Rectal smooth muscle tissue (tissue), 1 donor: ENCODE data around the gene EFCAB11.

Source experiments
- H3K27ac ChIP-seq: one replicate; pipeline ENCODE4 v1.7.0; 2013; ENCODE audit warnings: low read depth, low read length, inconsistent platforms
- H3K27me3 ChIP-seq: one replicate; pipeline ENCODE4 v1.7.0; 2013; ENCODE audit warnings: low read length; ENCODE audit not compliant: control insufficient read depth, insufficient read depth
- H3K36me3 ChIP-seq: one replicate; pipeline ENCODE4 v1.7.0; 2013; ENCODE audit warnings: low read length; ENCODE audit not compliant: control insufficient read depth, insufficient read depth
- H3K4me1 ChIP-seq: one replicate; pipeline ENCODE4 v1.7.0; 2013; ENCODE audit warnings: low read length; ENCODE audit not compliant: control insufficient read depth, insufficient read depth
- H3K4me3 ChIP-seq: one replicate; pipeline ENCODE4 v1.7.0; 2013; ENCODE audit warnings: low read length
- H3K9ac ChIP-seq: one replicate; pipeline ENCODE4 v1.7.0; 2013; ENCODE audit warnings: low read length

EFCAB11 gene

DNA sequence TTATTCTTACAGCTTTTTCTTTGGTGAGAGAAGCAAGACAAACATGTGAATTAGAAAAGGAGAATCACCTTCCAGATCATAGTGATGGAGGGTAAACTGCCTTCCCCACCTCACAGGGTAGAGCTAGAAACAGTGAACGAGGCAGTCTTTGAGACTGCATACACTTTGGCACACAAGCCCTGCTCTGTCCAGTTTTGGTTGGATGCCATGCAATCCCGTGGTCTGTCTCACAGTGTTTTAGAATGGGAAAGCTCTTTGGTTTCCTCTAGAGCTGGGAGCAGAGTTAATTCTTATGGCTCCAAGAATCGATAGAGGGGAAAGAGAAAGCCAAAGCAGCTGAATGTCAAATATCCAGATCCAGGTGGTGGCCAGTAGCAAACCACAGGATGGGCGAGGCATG, 23.1 kb upstream of the EFCAB11 start:
- Histone ChIP-seq H3K27me3 (no peaks in the 10 kb centered on the region), H3K4me3 (no peak overlapping the region), H3K4me1 (no peaks in the 10 kb centered on the region), H3K36me3 (peaks cover 9% of the 10 kb centered on the region), H3K27ac (no peak overlapping the region), H3K9ac (no peak overlapping the region)

DNA sequence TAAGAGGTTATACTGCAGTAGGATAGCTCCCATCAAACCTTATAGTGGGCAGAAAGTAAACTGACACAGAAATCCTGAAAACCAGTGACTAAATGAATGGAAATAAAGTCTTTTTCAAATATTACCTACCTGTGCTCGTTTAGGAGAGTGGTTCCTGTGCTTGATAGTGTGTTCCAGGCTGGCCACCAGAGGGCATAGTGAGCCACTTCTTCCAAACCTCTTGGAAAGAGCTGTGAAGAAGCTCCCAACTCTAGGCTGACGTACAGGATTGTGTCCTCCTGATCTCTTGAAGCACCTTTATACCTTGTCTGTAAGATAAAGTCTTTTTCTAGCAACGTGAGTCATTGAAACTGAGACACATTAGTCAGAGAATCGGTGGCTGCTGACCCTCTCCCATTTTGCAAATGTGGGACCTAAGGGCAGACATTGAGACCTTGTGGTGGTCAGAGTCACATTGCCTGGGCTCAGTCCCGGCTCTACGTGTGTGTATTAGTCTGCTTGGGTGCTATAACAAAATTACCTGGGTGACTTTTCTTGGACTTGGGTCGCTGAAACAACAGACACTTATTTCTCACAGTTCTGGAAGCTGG, 18.8 kb upstream of the EFCAB11 start:
- Histone ChIP-seq H3K27me3 (no peaks in the 10 kb centered on the region), H3K27ac (no peak overlapping the region), H3K4me1 (no peaks in the 10 kb centered on the region), H3K9ac (no peak overlapping the region), H3K4me3 (no peak overlapping the region), H3K36me3 (peaks cover 19% of the 10 kb centered on the region)

DNA sequence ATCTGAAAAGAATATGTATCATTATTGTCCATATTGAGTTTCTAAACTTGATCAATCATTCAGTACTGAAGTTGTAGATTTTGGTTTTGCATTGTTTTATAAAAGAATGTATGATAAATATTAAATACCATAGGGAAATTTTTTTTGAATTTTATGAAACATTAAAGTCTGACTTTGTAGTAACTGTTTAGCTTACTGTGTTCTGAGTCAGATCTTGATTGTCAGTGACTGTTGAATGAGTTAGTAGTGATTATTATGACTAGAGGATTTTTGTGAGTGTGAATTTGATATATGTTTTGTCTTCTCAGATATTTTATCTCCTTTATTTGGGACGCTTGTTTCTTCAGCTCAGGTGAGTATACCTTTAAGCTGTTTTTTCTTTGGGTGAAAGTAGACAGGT, 11.3 kb upstream of the EFCAB11 start:
- no peak overlapping the region for H3K9ac ChIP-seq
- H3K4me3 ChIP-seq, result no peak overlapping the region
- no peaks in the 10 kb centered on the region for H3K4me1 ChIP-seq
- peaks cover 15% of the 10 kb centered on the region for H3K36me3 ChIP-seq
- no peak overlapping the region for H3K27ac ChIP-seq
- H3K27me3 ChIP-seq, result no peaks in the 10 kb centered on the region

DNA sequence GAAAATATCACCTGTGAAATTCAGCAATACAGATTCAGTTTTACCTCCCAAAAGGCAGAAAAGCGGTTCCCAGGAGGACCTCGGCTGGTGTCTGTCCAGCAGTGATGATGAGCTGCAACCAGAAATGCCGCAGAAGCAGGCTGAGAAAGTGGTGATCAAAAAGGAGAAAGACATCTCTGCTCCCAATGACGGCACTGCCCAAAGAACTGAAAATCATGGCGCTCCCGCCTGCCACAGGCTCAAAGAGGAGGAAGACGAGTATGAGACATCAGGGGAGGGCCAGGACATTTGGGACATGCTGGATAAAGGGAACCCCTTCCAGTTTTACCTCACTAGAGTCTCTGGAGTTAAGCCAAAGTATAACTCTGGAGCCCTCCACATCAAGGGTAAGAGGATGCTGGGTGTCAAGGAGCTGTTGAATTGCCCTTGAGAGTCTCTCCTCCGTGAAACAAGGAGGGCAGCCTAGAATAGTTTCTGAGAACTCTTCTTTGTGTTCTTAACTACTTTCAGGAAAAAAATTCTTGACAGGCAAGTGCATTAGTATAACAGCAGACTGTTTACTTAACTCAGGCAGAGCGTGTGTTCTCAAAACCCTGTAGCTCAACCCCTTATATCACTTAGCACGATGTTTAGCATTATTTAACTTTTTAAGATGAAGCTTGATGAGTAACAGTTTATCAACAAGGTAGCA, 8.9 kb upstream of the EFCAB11 start:
- peaks cover 7% of the 10 kb centered on the region for H3K36me3 ChIP-seq

DNA sequence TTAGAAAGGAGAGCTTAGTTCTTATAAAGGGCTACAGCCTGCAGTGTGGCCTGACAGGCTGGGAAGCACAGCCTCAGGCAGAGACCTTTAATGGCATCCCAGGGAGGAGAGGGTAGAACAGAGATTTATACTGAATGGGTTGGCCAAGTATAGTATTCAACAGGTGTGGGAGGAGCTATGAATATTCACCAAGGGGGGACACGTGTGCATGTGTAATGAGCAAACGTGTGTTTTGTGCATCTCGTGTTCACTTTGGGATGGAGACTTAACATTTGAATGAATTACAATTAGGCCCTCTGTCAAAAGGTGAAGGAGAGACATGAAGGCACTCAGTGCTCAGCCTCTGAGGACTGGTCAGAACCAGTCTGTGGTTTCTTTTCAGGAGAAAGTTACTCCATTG, 6.4 kb upstream of the EFCAB11 start:
- peaks cover 2% of the 10 kb centered on the region for H3K36me3 ChIP-seq
- H3K27me3 ChIP-seq, result no peaks in the 10 kb centered on the region
- no peak overlapping the region for H3K27ac ChIP-seq

More for the DNA sequence above, 8.9 kb upstream of the EFCAB11 start:
- Histone ChIP-seq H3K9ac (no peak overlapping the region), H3K4me3 (no peak overlapping the region), H3K4me1 (no peaks in the 10 kb centered on the region), H3K27ac (no peak overlapping the region), H3K27me3 (no peaks in the 10 kb centered on the region)

DNA sequence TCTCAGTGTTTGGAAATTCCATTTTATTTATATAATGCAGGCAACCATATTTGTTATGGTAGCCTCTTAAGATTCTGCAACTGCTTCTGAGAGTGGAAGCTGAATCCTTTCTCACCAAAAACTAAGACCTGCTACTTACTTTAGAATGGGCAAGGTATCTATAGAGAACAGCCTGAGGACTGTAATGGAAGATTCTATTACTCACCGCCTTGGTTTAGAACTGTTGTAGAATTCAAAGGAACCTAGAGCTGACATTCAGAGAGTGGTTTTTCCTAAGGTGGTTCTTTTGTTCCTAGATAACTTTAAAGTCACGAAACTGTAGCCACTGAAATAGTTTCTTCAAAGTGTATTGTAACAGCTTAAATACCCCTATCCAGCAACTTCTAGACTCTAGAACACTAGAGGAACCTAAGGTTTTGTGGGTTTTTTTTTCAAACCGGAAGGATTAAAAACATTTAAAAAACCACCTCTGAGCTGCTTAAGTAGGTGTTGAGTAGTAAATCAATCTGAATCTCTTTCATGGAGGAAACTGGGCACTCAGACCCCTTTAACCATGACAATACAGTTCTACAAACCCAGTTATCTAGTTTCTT, 5.4 kb upstream of the EFCAB11 start:
- Histone ChIP-seq H3K27ac (no peak overlapping the region), H3K4me3 (no peak overlapping the region)

More for the DNA sequence above, 6.4 kb upstream of the EFCAB11 start:
- H3K4me1 ChIP-seq, result no peaks in the 10 kb centered on the region
- H3K9ac ChIP-seq, result no peak overlapping the region
- H3K4me3 ChIP-seq, result no peak overlapping the region

DNA sequence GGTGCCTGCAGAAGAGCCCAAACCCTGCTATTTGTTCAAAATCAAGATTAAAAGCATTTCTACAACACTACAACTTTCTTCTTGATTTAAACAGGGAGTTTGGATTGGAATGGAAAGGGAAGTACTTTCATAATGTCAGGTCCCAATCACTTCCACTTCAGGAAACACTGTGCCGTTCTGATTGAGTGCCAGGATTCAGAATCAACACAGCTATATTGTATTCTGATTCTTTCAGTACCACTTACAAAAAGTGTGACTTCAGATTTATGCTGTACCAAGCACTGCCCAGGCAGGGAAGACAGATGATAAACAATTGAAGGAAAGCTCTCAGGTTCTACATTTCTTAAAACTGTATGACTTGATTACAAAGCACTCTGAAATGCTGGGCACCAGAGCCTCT, 4.4 kb upstream of the EFCAB11 start:
- no peak overlapping the region for H3K9ac ChIP-seq
- no peaks in the 10 kb centered on the region for H3K27me3 ChIP-seq
- no peak overlapping the region for H3K4me3 ChIP-seq
- peaks cover 2% of the 10 kb centered on the region for H3K36me3 ChIP-seq
- no peaks in the 10 kb centered on the region for H3K4me1 ChIP-seq
- no peak overlapping the region for H3K27ac ChIP-seq

More for the DNA sequence above, 5.4 kb upstream of the EFCAB11 start:
- Histone ChIP-seq H3K9ac (no peak overlapping the region), H3K27me3 (no peaks in the 10 kb centered on the region), H3K4me1 (no peaks in the 10 kb centered on the region), H3K36me3 (peaks cover 2% of the 10 kb centered on the region)

DNA sequence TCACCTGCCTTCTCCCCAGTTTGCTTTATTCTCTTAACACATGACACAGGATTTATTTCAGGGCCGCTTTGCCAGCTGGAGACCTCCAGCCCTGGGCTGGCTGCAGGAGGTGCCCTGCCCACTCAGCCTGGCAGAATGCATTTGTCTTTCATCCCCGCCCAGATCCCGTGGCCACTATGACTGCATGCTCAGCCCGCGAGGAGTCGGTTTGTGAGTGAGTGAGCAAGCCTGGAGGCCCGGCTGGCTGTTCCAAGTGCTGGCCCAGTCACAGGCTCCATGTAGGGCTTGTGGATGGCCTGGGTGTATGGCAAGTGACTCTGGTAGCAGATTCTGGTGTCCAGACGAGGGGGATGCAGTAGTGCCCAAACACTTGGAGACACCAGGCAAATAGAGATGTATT, 3.3 kb upstream of the EFCAB11 start:
- H3K4me3 ChIP-seq, result no peak overlapping the region
- H3K36me3 ChIP-seq, result no peaks in the 10 kb centered on the region
- no peaks in the 10 kb centered on the region for H3K4me1 ChIP-seq
- H3K27ac ChIP-seq, result no peak overlapping the region
- no peaks in the 10 kb centered on the region for H3K27me3 ChIP-seq
- H3K9ac ChIP-seq, result no peak overlapping the region

DNA sequence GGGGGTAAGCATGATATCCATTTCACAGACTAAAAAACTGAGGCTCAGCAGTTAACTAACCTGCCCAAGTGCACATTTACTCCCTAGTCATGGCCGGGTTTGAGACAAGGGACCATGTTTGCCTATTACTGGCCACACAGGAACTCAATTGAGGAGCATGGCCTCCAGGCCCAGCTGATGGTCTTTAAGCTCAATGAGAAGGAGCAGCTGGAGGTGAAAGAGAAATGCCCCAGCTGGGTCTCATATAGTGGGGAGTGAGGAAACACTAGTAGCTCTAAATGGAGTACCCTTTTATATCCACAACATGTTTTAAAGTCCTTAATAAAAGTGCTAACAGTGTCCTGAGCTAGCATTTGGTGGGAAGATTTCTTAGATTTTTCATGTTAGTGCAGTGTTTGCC, 2.8 kb upstream of the EFCAB11 start:
- no peak overlapping the region for H3K27ac ChIP-seq
- H3K27me3 ChIP-seq, result no peaks in the 10 kb centered on the region
- H3K9ac ChIP-seq, result no peak overlapping the region
- H3K36me3 ChIP-seq, result no peaks in the 10 kb centered on the region
- H3K4me1 ChIP-seq, result no peaks in the 10 kb centered on the region
- no peak overlapping the region for H3K4me3 ChIP-seq

DNA sequence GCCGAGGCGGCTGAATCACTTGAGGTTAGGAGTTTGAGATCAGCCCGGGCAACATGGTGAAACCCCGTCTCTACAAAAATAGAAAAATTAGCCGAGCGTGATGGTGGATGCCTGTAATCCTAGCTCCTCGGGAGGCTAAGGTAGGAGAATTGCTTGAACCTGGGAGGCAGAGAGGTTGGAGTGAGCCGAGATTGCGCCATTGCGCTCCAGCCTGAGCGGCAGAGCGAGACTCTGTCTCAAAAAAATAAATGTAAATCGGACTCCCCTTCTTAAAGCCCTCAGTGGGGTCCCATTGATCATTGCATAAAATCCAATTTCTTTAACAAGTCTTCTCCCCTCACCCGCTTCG, 2.1 kb upstream of the EFCAB11 start:
- Histone ChIP-seq H3K27me3 (no peaks in the 10 kb centered on the region), H3K9ac (no peak overlapping the region), H3K27ac (peak overlapping the region; percentile 77), H3K4me3 (peak overlapping the region; percentile 77), H3K36me3 (no peaks in the 10 kb centered on the region), H3K4me1 (no peaks in the 10 kb centered on the region)

DNA sequence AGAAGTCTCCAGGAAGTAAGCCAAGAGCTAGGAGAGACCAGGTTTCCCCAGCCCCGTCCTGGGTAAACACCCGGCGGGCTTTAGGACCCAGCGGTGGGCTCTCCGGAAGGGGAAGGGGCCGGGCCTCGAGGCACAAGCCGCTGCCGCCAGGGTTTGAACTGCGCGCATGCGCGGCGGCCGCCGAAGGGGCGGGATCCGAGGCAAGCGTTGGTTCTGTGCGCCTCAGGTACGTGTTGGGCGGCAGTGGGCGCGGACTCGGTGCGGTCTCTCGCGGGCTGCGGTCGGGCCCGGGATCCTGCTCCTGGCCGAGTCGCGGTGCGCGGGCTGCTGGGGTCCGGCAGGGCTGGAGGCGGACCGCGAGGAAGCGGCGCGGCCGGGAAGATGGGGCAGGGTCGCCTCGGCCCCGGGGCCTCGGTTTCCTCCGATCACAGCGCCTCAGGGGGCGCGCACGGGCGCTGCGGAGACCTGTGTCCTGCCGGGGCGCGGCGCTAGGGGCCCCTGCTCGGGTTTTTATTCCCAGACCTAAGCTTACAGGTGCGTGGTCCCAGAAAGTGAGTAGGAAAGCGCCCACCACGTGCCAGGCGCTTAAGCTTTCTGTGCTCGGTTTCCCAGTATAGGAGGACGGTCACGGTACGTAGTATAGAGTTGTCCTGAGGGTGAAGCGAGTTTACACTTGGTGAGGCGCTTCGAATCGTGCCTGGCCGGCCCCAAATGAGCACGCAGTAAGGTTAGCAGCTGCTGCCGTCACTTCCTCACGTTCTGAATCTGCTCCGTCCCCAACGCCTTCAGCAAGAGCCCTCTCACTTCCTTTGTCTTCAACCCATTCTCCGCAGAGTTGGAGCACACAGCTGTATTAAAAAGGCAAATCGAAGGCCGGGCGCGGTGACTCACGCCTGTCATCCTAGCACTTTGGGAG, 1.5 kb upstream of the EFCAB11 start, which contains the start of gene TDP1:
Gene TDP1, plus strand, starts transcription at position 183 of the 916 bp plus-strand sequence. CDS start 7,188 bp downstream, outside the sequence.
- H3K4me1 ChIP-seq, result no peaks in the 10 kb centered on the region
- peak within 1 kb of the TSS; percentile 81 for H3K9ac ChIP-seq
- peak within 1 kb of the TSS; percentile 77 for H3K4me3 ChIP-seq

More for the DNA sequence above, 1.5 kb upstream of the EFCAB11 start, which contains the start of gene TDP1:
- peak within 1 kb of the TSS; percentile 77 for H3K27ac ChIP-seq
- no peaks in the 10 kb centered on the region for H3K36me3 ChIP-seq
- H3K27me3 ChIP-seq, result no peaks in the 10 kb centered on the region
